DOHH2 (cell line): ENCODE measurements around the gene LOXL1.
"Not testable (repeated sequence)": the region's sequence is repeated elsewhere in the genome, so short reads cannot be mapped to it uniquely, and the experiment has no call there.

Experiments used
- H3F3A ChIP-seq: fragments of 200-600 bp; sonication (generic), shearing (Covaris generic); 2 replicates; pipeline ENCODE4 v1.6.0; 2016; ENCODE audit warnings: antibody characterized with exemption, mild to moderate bottlenecking; ENCODE audit not compliant: control insufficient read depth, insufficient read depth
- H3K27ac ChIP-seq: fragments of 200-600 bp; sonication (generic); 2 replicates; pipeline ENCODE4 v1.5.1; 2014; ENCODE audit warnings: low read depth, mild to moderate bottlenecking, low read length, moderate library complexity
- H3K27me3 ChIP-seq: fragments of 200-600 bp; sonication (generic); 2 replicates; pipeline ENCODE4 v1.6.1; 2014; ENCODE audit warnings: mild to moderate bottlenecking, low read length, mixed read lengths; ENCODE audit not compliant: control insufficient read depth
- H3K36me3 ChIP-seq: fragments of 200-600 bp; sonication (generic); 2 replicates; pipeline ENCODE4 v1.6.1; 2014; ENCODE audit warnings: mild to moderate bottlenecking, low read length, moderate library complexity, mixed read lengths; ENCODE audit not compliant: control insufficient read depth
- H3K4me1 ChIP-seq: fragments of 200-600 bp; sonication (generic); 2 replicates; pipeline ENCODE4 v1.6.1; 2014; ENCODE audit warnings: mild to moderate bottlenecking, low read length, mixed read lengths; ENCODE audit not compliant: control insufficient read depth
- H3K4me2 ChIP-seq: fragments of 200-600 bp; sonication (generic); 2 replicates; pipeline ENCODE4 v1.6.0; 2014; ENCODE audit warnings: mild to moderate bottlenecking, low read length, moderate library complexity
- H3K4me3 ChIP-seq: fragments of 200-600 bp; sonication (generic); 2 replicates; pipeline ENCODE4 v1.5.1; 2014; ENCODE audit warnings: mild to moderate bottlenecking, low read length, mixed read lengths
- H3K79me2 ChIP-seq: fragments of 200-600 bp; sonication (generic); 2 replicates; pipeline ENCODE4 v1.6.1; 2014; ENCODE audit warnings: mild to moderate bottlenecking, low read length, mixed read lengths; ENCODE audit not compliant: control insufficient read depth
- H3K9me2 ChIP-seq: fragments of 200-600 bp; sonication (generic); replicated peaks from 2 replicates; pipeline ENCODE4 v1.6.1; 2014; ENCODE audit warnings: mild to moderate bottlenecking, low read length, mixed read lengths; ENCODE audit not compliant: control insufficient read depth
- H3K9me3 ChIP-seq: fragments of 200-600 bp; sonication (generic); 2 replicates; pipeline ENCODE4 v1.6.1; 2014; ENCODE audit warnings: antibody characterized with exemption, low read length, mixed read lengths; ENCODE audit not compliant: control insufficient read depth, insufficient read depth
- H4K20me1 ChIP-seq: fragments of 200-600 bp; sonication (generic); 2 replicates; pipeline ENCODE4 v1.6.0; 2014; ENCODE audit warnings: low read depth, mild to moderate bottlenecking, antibody characterized with exemption, low read length, moderate library complexity; ENCODE audit not compliant: control insufficient read depth, insufficient read depth
- EZH2phosphoT487 ChIP-seq: fragments of 200-600 bp; sonication (generic); IDR thresholded peaks from 2 replicates; pipeline ENCODE4 v1.6.1; 2017; ENCODE audit warnings: borderline replicate concordance, mild to moderate bottlenecking, antibody characterized with exemption, low read length, moderate library complexity, mixed read lengths
- TF ChIP-seq, protein P1 (sequence below): fragments of 200-600 bp; sonication (generic); IDR thresholded peaks from one replicate; pipeline ENCODE4 v1.5.1; 2014; ENCODE audit warnings: antibody characterized with exemption, mild to moderate bottlenecking, low read depth, low read length; ENCODE audit not compliant: poor library complexity, severe bottlenecking

Gene LOXL1

DNA sequence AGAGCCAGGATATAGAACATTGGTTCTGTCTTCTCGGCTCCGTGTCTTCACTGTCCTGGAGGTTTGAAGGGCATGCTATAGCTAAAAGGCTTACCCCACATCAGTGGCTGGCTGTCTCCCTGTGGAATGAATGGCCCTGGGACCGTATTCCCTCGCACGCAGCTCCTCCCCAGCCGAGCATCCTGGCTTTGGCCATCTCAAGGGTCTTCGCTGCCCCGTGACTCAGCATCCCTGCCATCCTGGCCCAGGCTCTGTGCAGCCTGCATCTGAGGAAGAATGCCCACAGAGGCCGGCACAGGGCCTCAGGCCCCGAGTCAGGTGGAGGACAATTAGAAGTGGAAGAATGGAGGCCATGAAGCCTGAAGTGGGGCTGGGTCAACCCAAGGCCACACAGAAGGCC, 11.0 kb downstream of the LOXL1 start:
- no peaks in the 10 kb centered on the region for H3K9me2 ChIP-seq
- no peaks in the 10 kb centered on the region for H3K36me3 ChIP-seq
- H3K79me2 ChIP-seq = no peaks in the 10 kb centered on the region
- H3K4me3 ChIP-seq = no peak overlapping the region
- TF ChIP-seq, protein P1, sequence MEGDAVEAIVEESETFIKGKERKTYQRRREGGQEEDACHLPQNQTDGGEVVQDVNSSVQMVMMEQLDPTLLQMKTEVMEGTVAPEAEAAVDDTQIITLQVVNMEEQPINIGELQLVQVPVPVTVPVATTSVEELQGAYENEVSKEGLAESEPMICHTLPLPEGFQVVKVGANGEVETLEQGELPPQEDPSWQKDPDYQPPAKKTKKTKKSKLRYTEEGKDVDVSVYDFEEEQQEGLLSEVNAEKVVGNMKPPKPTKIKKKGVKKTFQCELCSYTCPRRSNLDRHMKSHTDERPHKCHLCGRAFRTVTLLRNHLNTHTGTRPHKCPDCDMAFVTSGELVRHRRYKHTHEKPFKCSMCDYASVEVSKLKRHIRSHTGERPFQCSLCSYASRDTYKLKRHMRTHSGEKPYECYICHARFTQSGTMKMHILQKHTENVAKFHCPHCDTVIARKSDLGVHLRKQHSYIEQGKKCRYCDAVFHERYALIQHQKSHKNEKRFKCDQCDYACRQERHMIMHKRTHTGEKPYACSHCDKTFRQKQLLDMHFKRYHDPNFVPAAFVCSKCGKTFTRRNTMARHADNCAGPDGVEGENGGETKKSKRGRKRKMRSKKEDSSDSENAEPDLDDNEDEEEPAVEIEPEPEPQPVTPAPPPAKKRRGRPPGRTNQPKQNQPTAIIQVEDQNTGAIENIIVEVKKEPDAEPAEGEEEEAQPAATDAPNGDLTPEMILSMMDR = no peak
- TF ChIP-seq EZH2phosphoT487 = no peak
- H4K20me1 ChIP-seq = no peaks in the 10 kb centered on the region
- H3K4me2 ChIP-seq = no peak overlapping the region
- H3K27me3 ChIP-seq = 0 out of 2 replicates have a peak, but pooled peaks cover 3% of the 10 kb centered on the region
- no peaks in the 10 kb centered on the region for H3K4me1 ChIP-seq
- no peaks in the 10 kb centered on the region for H3F3A ChIP-seq
- no peaks in the 10 kb centered on the region for H3K9me3 ChIP-seq
- H3K27ac ChIP-seq = no peak overlapping the region

- Histone ChIP-seq H3K27ac (no peak overlapping the region), H3F3A (no peaks in the 10 kb centered on the region), H3K9me3 (no peaks in the 10 kb centered on the region), H3K4me2 (no peak overlapping the region), H3K4me3 (no peak overlapping the region), H3K27me3 (0 out of 2 replicates have a peak, but pooled peaks cover 3% of the 10 kb centered on the region), H3K4me1 (no peaks in the 10 kb centered on the region), H3K36me3 (no peaks in the 10 kb centered on the region), H4K20me1 (no peaks in the 10 kb centered on the region), H3K79me2 (no peaks in the 10 kb centered on the region), H3K9me2 (no peaks in the 10 kb centered on the region)
- TF ChIP-seq, protein P1 = no peak
- no peak for TF ChIP-seq EZH2phosphoT487
Observed at GRCh38 chr15:73937726-73938125, 11.5 kb downstream of the LOXL1 start.

GRCh38 chr15:73938516-73938915, 12.3 kb downstream of the LOXL1 start:
- not testable (repeated sequence) for H3K4me2 ChIP-seq, H3K79me2 ChIP-seq, H3K9me3 ChIP-seq, H3K27ac ChIP-seq, H4K20me1 ChIP-seq, H3K36me3 ChIP-seq, H3K4me3 ChIP-seq, H3F3A ChIP-seq, H3K4me1 ChIP-seq, H3K9me2 ChIP-seq, H3K27me3 ChIP-seq

DNA sequence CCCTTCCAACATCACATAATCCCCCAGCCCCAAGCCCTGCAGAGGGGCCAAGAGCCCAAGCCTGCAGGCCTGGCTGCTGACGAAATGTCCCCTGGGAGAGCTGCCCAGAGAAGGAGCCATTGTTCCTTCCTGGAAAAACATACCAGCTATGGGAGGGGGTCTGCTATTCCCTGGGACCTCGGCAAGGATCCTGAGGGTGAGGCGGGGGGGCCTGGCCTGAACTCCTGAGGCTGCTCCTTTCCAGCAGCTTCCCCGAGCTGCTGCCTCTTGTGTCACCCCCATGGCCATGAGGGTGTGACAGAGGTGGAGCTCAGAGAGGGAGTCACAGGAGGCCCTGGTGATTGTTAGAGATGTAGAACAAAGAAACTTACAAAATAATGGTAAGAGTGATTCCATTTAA, 12.9 kb downstream of the LOXL1 start:
- H3K4me2 ChIP-seq = no peak overlapping the region
- no peak overlapping the region for H3K27ac ChIP-seq
- no peaks in the 10 kb centered on the region for H4K20me1 ChIP-seq
- H3K4me3 ChIP-seq = no peak overlapping the region
- H3K36me3 ChIP-seq = no peaks in the 10 kb centered on the region
- no peaks in the 10 kb centered on the region for H3F3A ChIP-seq
- TF ChIP-seq, protein P1 = no peak
- TF ChIP-seq EZH2phosphoT487 = no peak
- no peaks in the 10 kb centered on the region for H3K9me3 ChIP-seq
- H3K4me1 ChIP-seq = no peaks in the 10 kb centered on the region
- no peaks in the 10 kb centered on the region for H3K9me2 ChIP-seq
- H3K79me2 ChIP-seq = no peaks in the 10 kb centered on the region
- 0 out of 2 replicates have a peak, but pooled peaks cover 2% of the 10 kb centered on the region for H3K27me3 ChIP-seq
